GM03348 (cell line): ENCODE data around the gene PSENEN.
"Not testable (repeated sequence)": the region's sequence is repeated elsewhere in the genome, so short reads cannot be mapped to it uniquely, and the experiment has no call there.

Experiments
- DNase-seq: peaks from one replicate; pipeline ENCODE4 v3.0.0; 2012; ENCODE audit warnings: low spot score

The PSENEN gene

GRCh38 chr19:35751839-35752745 is 6.6 kb downstream of the PSENEN start:
- DNase-seq: no peak

GRCh38 chr19:35752746-35753350 is 7.4 kb downstream of the PSENEN start:
- DNase-seq: no peak

GRCh38 chr19:35753634-35754369 is 8.4 kb downstream of the PSENEN start:
- DNase-seq: no peak

- no peak for DNase-seq
Observed at GRCh38 chr19:35754370-35755130, 9.1 kb downstream of the PSENEN start.

GRCh38 chr19:35755131-35755549 is 9.7 kb downstream of the PSENEN start:
- DNase-seq: no peak

GRCh38 chr19:35755550-35756376 is 10.3 kb downstream of the PSENEN start:
- DNase-seq: peak; percentile 82

- peak; percentile 53 for DNase-seq
Observed at GRCh38 chr19:35756377-35757230, 11.2 kb downstream of the PSENEN start, which contains the start of gene HSPB6. Gene HSPB6 (minus strand): TSS chr19:35757029. CDS start chr19:35757008, 21 bp downstream.

- peak; percentile 68 for DNase-seq
Observed at GRCh38 chr19:35757231-35757748, 11.8 kb downstream of the PSENEN start.

- DNase-seq: peak; percentile 99
Observed at GRCh38 chr19:35757749-35758608, 12.5 kb downstream of the PSENEN start, which contains the start of gene PROSER3. Gene PROSER3 (plus strand): TSS chr19:35758176. CDS start chr19:35758216, 40 bp downstream.

GRCh38 chr19:35759697-35760096 is 14.2 kb downstream of the PSENEN start:
- no peak for DNase-seq

- no peak for DNase-seq
Observed at GRCh38 chr19:35760711-35761349, 15.4 kb downstream of the PSENEN start.

GRCh38 chr19:35764432-35765315 is 19.2 kb downstream of the PSENEN start:
- DNase-seq: no peak

- DNase-seq: no peak
Observed at GRCh38 chr19:35766571-35767104, 21.2 kb downstream of the PSENEN start.

GRCh38 chr19:35767288-35768081 is 22.0 kb downstream of the PSENEN start:
- DNase-seq: no peak

- no peak for DNase-seq
Observed at GRCh38 chr19:35768082-35768421, 22.6 kb downstream of the PSENEN start.

- not testable (repeated sequence) for DNase-seq
Observed at GRCh38 chr19:35772362-35772761, 26.9 kb downstream of the PSENEN start.
